Measurements from ENCODE around the gene LINC00237. TPM values are rescaled to one million over a fixed set of nuclear protein-coding genes. Genes with fewer than 3 reads are reported as not detected.

Gene LINC00237
- total RNA-seq, result not detected

- Mint-ChIP-seq H3K27ac (no peak within 1 kb of the TSS), H3K9me3 (no peaks in the 10 kb centered on the region), H3K4me3 (peak within 1 kb of the TSS; percentile 19), H3K36me3 (ENCODE audit: low read depth) (no peaks in the 10 kb centered on the region), H3K27me3 (peaks cover 42% of the 10 kb centered on the region), H3K4me1 (peaks cover 5% of the 10 kb centered on the region)
- no peak for ATAC-seq (replicated peaks)
These were observed at the start of gene LINC00237 for GRCh38 chr20:21106171-21107017. LINC00237 (minus strand) TSS chr20:21106358.

- no peaks in the 10 kb centered on the region for H3K9me3 Mint-ChIP-seq
- H3K4me3 Mint-ChIP-seq, result no peak overlapping the region
- H3K36me3 Mint-ChIP-seq (ENCODE audit: low read depth), result peaks cover 16% of the 10 kb centered on the region
- no peaks in the 10 kb centered on the region for H3K27me3 Mint-ChIP-seq
- H3K4me1 Mint-ChIP-seq, result no peaks in the 10 kb centered on the region
- ATAC-seq (replicated peaks), result no peak
- no peak overlapping the region for H3K27ac Mint-ChIP-seq
These were observed 49.1 kb upstream of the LINC00237 start for GRCh38 chr20:21155268-21155667.

GRCh38 chr20:21154692-21155091, 48.5 kb upstream of the LINC00237 start:
- no peak for ATAC-seq (replicated peaks)
- Mint-ChIP-seq H3K4me3 (no peak overlapping the region), H3K27ac (no peak overlapping the region), H3K4me1 (no peaks in the 10 kb centered on the region), H3K9me3 (no peaks in the 10 kb centered on the region), H3K27me3 (no peaks in the 10 kb centered on the region), H3K36me3 (ENCODE audit: low read depth) (peaks cover 13% of the 10 kb centered on the region)

- no peak for ATAC-seq (replicated peaks)
- H3K4me3 Mint-ChIP-seq, result no peak overlapping the region
- no peaks in the 10 kb centered on the region for H3K27me3 Mint-ChIP-seq
- H3K36me3 Mint-ChIP-seq (ENCODE audit: low read depth), result peaks cover 23% of the 10 kb centered on the region
- H3K27ac Mint-ChIP-seq, result no peak overlapping the region
- H3K4me1 Mint-ChIP-seq, result peaks cover 9% of the 10 kb centered on the region
- H3K9me3 Mint-ChIP-seq, result no peaks in the 10 kb centered on the region
These were observed 45.6 kb upstream of the LINC00237 start for GRCh38 chr20:21151791-21152190.

- peaks cover 15% of the 10 kb centered on the region for H3K36me3 Mint-ChIP-seq (ENCODE audit: low read depth)
- no peak overlapping the region for H3K27ac Mint-ChIP-seq
- H3K9me3 Mint-ChIP-seq, result no peaks in the 10 kb centered on the region
- H3K4me1 Mint-ChIP-seq, result peaks cover 9% of the 10 kb centered on the region
- ATAC-seq (replicated peaks), result no peak
- H3K27me3 Mint-ChIP-seq, result no peaks in the 10 kb centered on the region
- H3K4me3 Mint-ChIP-seq, result no peak overlapping the region
These were observed 43.2 kb upstream of the LINC00237 start for GRCh38 chr20:21149344-21149743.

GRCh38 chr20:21147593-21147992, 41.4 kb upstream of the LINC00237 start:
- Mint-ChIP-seq H3K9me3 (no peaks in the 10 kb centered on the region), H3K4me1 (peaks cover 9% of the 10 kb centered on the region), H3K36me3 (ENCODE audit: low read depth) (peaks cover 12% of the 10 kb centered on the region), H3K4me3 (no peak overlapping the region), H3K27me3 (no peaks in the 10 kb centered on the region), H3K27ac (no peak overlapping the region)
- ATAC-seq (replicated peaks), result no peak

GRCh38 chr20:21146215-21146614, 40.1 kb upstream of the LINC00237 start:
- Mint-ChIP-seq H3K27ac (no peak overlapping the region), H3K9me3 (no peaks in the 10 kb centered on the region), H3K36me3 (ENCODE audit: low read depth) (peaks cover 12% of the 10 kb centered on the region), H3K4me3 (no peak overlapping the region), H3K27me3 (no peaks in the 10 kb centered on the region), H3K4me1 (peaks cover 9% of the 10 kb centered on the region)
- no peak for ATAC-seq (replicated peaks)

- H3K9me3 Mint-ChIP-seq, result no peaks in the 10 kb centered on the region
- H3K4me1 Mint-ChIP-seq, result peaks cover 9% of the 10 kb centered on the region
- no peak overlapping the region for H3K27ac Mint-ChIP-seq
- H3K4me3 Mint-ChIP-seq, result no peak overlapping the region
- no peaks in the 10 kb centered on the region for H3K27me3 Mint-ChIP-seq
- peaks cover 12% of the 10 kb centered on the region for H3K36me3 Mint-ChIP-seq (ENCODE audit: low read depth)
- ATAC-seq (replicated peaks), result no peak
These were observed 39.3 kb upstream of the LINC00237 start for GRCh38 chr20:21145424-21145823.

- peaks cover 4% of the 10 kb centered on the region for H3K4me1 Mint-ChIP-seq
- no peaks in the 10 kb centered on the region for H3K9me3 Mint-ChIP-seq
- H3K36me3 Mint-ChIP-seq (ENCODE audit: low read depth), result peaks cover 29% of the 10 kb centered on the region
- H3K27me3 Mint-ChIP-seq, result no peaks in the 10 kb centered on the region
- ATAC-seq (replicated peaks), result no peak
- no peak overlapping the region for H3K27ac Mint-ChIP-seq
- no peak overlapping the region for H3K4me3 Mint-ChIP-seq
These were observed 37.2 kb upstream of the LINC00237 start for GRCh38 chr20:21143194-21143890.

GRCh38 chr20:21141825-21142224, 35.7 kb upstream of the LINC00237 start:
- Mint-ChIP-seq H3K27me3 (no peaks in the 10 kb centered on the region), H3K4me1 (no peaks in the 10 kb centered on the region), H3K9me3 (no peaks in the 10 kb centered on the region), H3K36me3 (ENCODE audit: low read depth) (peaks cover 35% of the 10 kb centered on the region), H3K27ac (no peak overlapping the region), H3K4me3 (no peak overlapping the region)
- ATAC-seq (replicated peaks), result no peak

- no peak overlapping the region for H3K4me3 Mint-ChIP-seq
These were observed 33.9 kb upstream of the LINC00237 start for GRCh38 chr20:21139881-21140566.

GRCh38 chr20:21137078-21137477, 30.9 kb upstream of the LINC00237 start:
- H3K4me3 Mint-ChIP-seq, result no peak overlapping the region
- no peaks in the 10 kb centered on the region for H3K4me1 Mint-ChIP-seq
- H3K27ac Mint-ChIP-seq, result no peak overlapping the region
- no peak for ATAC-seq (replicated peaks)
- H3K27me3 Mint-ChIP-seq, result no peaks in the 10 kb centered on the region
- peaks cover 69% of the 10 kb centered on the region for H3K36me3 Mint-ChIP-seq (ENCODE audit: low read depth)
- no peaks in the 10 kb centered on the region for H3K9me3 Mint-ChIP-seq

More at GRCh38 chr20:21139881-21140566, 33.9 kb upstream of the LINC00237 start:
- ATAC-seq (replicated peaks), result no peak
- no peak overlapping the region for H3K27ac Mint-ChIP-seq
- H3K4me1 Mint-ChIP-seq, result no peaks in the 10 kb centered on the region
- H3K36me3 Mint-ChIP-seq (ENCODE audit: low read depth), result peaks cover 47% of the 10 kb centered on the region
- H3K27me3 Mint-ChIP-seq, result no peaks in the 10 kb centered on the region
- H3K9me3 Mint-ChIP-seq, result no peaks in the 10 kb centered on the region

GRCh38 chr20:21136015-21136732, 30.0 kb upstream of the LINC00237 start:
- ATAC-seq (replicated peaks), result no peak
- peaks cover 69% of the 10 kb centered on the region for H3K36me3 Mint-ChIP-seq (ENCODE audit: low read depth)
- no peak overlapping the region for H3K4me3 Mint-ChIP-seq
- H3K4me1 Mint-ChIP-seq, result no peaks in the 10 kb centered on the region
- H3K27ac Mint-ChIP-seq, result no peak overlapping the region
- H3K9me3 Mint-ChIP-seq, result no peaks in the 10 kb centered on the region
- H3K27me3 Mint-ChIP-seq, result no peaks in the 10 kb centered on the region

GRCh38 chr20:21134883-21135493, 28.8 kb upstream of the LINC00237 start:
- Mint-ChIP-seq H3K27me3 (no peaks in the 10 kb centered on the region), H3K4me3 (no peak overlapping the region), H3K4me1 (no peaks in the 10 kb centered on the region), H3K9me3 (no peaks in the 10 kb centered on the region), H3K27ac (no peak overlapping the region), H3K36me3 (ENCODE audit: low read depth) (peaks cover 65% of the 10 kb centered on the region)
- ATAC-seq (replicated peaks), result no peak
